ENCODE data around the gene PUS7. TPM values are rescaled to one million over a fixed set of nuclear protein-coding genes. Genes with fewer than 3 reads are reported as not detected.
"Not testable (repeated sequence)": the region's sequence is repeated elsewhere in the genome, so short reads cannot be mapped to it uniquely, and the experiment has no call there.

The PUS7 gene
- total RNA-seq, 4 donors from 2014 or later = 19.9 to 25.5 (median 21.7) TPM

- Histone ChIP-seq H3K36me3 (no peaks in the 10 kb centered on the region), H3K4me1 (peaks cover 6 to 17% of the 10 kb centered on the region in 2 donors), H3K4me3 (replicated peaks in 1 of 3) (no peak overlapping the region), H3K27me3 (no peaks in the 10 kb centered on the region), H3K27ac (no peak overlapping the region), H3K9me3 (no peaks in the 10 kb centered on the region)
- WGBS, 2 donors = 93 to 94% methylated on average over 20 of the region's 20 CpGs
- TF ChIP-seq CTCF (IDR thresholded peaks at IDR 0.05) (no peak), POLR2A (IDR thresholded peaks at IDR 0.05) (no peak)
- DNase-seq = no peak
- intact Hi-C loops (cut with DNase I) = no loop called here
Measured at GRCh38 chr7:105530546-105530945, 8.5 kb upstream of the PUS7 start.

GRCh38 chr7:105530126-105530525, 8.1 kb upstream of the PUS7 start:
- Histone ChIP-seq H3K9me3 (no peaks in the 10 kb centered on the region), H3K27ac (no peak overlapping the region), H3K36me3 (no peaks in the 10 kb centered on the region), H3K27me3 (no peaks in the 10 kb centered on the region), H3K4me3 (replicated peaks in 1 of 3) (no peak overlapping the region), H3K4me1 (peaks cover 6 to 17% of the 10 kb centered on the region in 2 donors)
- intact Hi-C loops (cut with DNase I) = no loop called here
- 79 to 89% methylated on average over 9 to 10 of the region's 10 CpGs for WGBS, 2 donors
- TF ChIP-seq POLR2A (IDR thresholded peaks at IDR 0.05) (no peak), CTCF (IDR thresholded peaks at IDR 0.05) (no peak)
- no peak for DNase-seq

GRCh38 chr7:105527737-105528136, 5.7 kb upstream of the PUS7 start:
- DNase-seq; H3K4me1 ChIP-seq; intact Hi-C loops (cut with DNase I); H3K27me3 ChIP-seq; H3K36me3 ChIP-seq; H3K9me3 ChIP-seq; H3K4me3 ChIP-seq (replicated peaks in 1 of 3); H3K27ac ChIP-seq: not testable (repeated sequence)
- 88 to 97% methylated on average over 5 of the region's 5 CpGs for WGBS, 2 donors

- Histone ChIP-seq H3K36me3 (no peaks in the 10 kb centered on the region), H3K9me3 (no peaks in the 10 kb centered on the region), H3K4me1 (peaks cover 10 to 11% of the 10 kb centered on the region in 2 donors), H3K4me3 (replicated peaks in 1 of 3) (no peak overlapping the region), H3K27ac (no peak overlapping the region), H3K27me3 (no peaks in the 10 kb centered on the region)
- DNase-seq = no peak
- TF ChIP-seq CTCF (IDR thresholded peaks at IDR 0.05) (no peak), POLR2A (IDR thresholded peaks at IDR 0.05) (no peak)
- intact Hi-C loops (cut with DNase I) = no loop called here
- WGBS, 2 donors = 81 to 89% methylated on average over 4 of the region's 4 CpGs
Measured at GRCh38 chr7:105524840-105525239, 2.8 kb upstream of the PUS7 start.

GRCh38 chr7:105524423-105524822, 2.4 kb upstream of the PUS7 start:
- WGBS, 2 donors = 93 to 98% methylated on average over 11 of the region's 11 CpGs
- intact Hi-C loops (cut with DNase I); H3K4me3 ChIP-seq (replicated peaks in 1 of 3): not testable (repeated sequence)

GRCh38 chr7:105521027-105521716, 899 bp downstream of the PUS7 start:
- Histone ChIP-seq H3K27me3 (no peaks in the 10 kb centered on the region), H3K4me3 (replicated peaks in 1 of 3) (peak overlapping the region; percentile 24 to 61 (median 40)), H3K27ac (peak overlapping the region; percentile 28 to 79 (median 36)), H3K4me1 (peaks cover 10 to 11% of the 10 kb centered on the region in 2 donors), H3K36me3 (no peaks in the 10 kb centered on the region), H3K9me3 (no peaks in the 10 kb centered on the region)
- DNase-seq = peak; percentile 81 to 83
- TF ChIP-seq CTCF (IDR thresholded peaks at IDR 0.05) (no peak), POLR2A (IDR thresholded peaks at IDR 0.05) (peak; percentile 6 to 36)
- intact Hi-C loops (cut with DNase I) = no loop called here
- 12 to 13% methylated on average over 10 to 25 of the region's 25 CpGs for WGBS, 2 donors

More at GRCh38 chr7:105524423-105524822, 2.4 kb upstream of the PUS7 start:
- H3K27me3 ChIP-seq, H3K27ac ChIP-seq, DNase-seq, H3K9me3 ChIP-seq, H3K36me3 ChIP-seq: not testable (repeated sequence)
- H3K4me1 ChIP-seq = peaks cover 10 to 11% of the 10 kb centered on the region in 2 donors

- H3K27me3 ChIP-seq; H3K9me3 ChIP-seq; H3K36me3 ChIP-seq; DNase-seq; intact Hi-C loops (cut with DNase I); H3K4me3 ChIP-seq (replicated peaks in 1 of 3): not testable (repeated sequence)
- peak overlapping the region in 1 of 3 donors; percentile 28 for H3K27ac ChIP-seq
- WGBS, 2 donors = 94 to 96% methylated on average over 7 of the region's 7 CpGs
- H3K4me1 ChIP-seq = peaks cover 10 to 11% of the 10 kb centered on the region in 2 donors
Measured at GRCh38 chr7:105520620-105521019, 1.5 kb downstream of the PUS7 start.
